A549 (cell line): ENCODE data around the gene NKD1. TPM values are rescaled to one million over a fixed set of nuclear protein-coding genes. Genes with fewer than 3 reads are reported as not detected.

ENCODE experiments used
- ATAC-seq, 2 experiments: fragments of 200-7000 bp in 1 of 2; fragments of >200 bp in 1 of 2; cut with Nextera tagmentation in 1 of 2; cut with Tn5 transposase in 1 of 2; 3 replicates each; pipeline versions ENCODE4 v1.8.0 to v1.9.1; 2018 to 2020; ENCODE audit warnings: mild to moderate bottlenecking in 1 of 2, moderate library complexity in 1 of 2
- CTCF ChIA-PET: fragments of 300-600 bp; sonication (Branson Sonifier 250); formaldehyde crosslinking; extraction: SDS; loops from one replicate; lab custom pipeline; 2021; ENCODE audit warnings: antibody characterized with exemption, inconsistent platforms; lab: Yijun Ruan, JAX
- POLR2A ChIA-PET: fragments of 350-600 bp; formaldehyde crosslinking; extraction: SDS; loops from one replicate; lab custom pipeline; 2021; ENCODE audit warnings: antibody characterized with exemption, inconsistent platforms; lab: Yijun Ruan, JAX
- DNase-seq, 2 experiments: peaks; one replicate each; pipeline versions ENCODE4 v3.0.0 to v3.0.0-alpha.2; 2011 to 2016; ENCODE audit warnings: low read depth in 1 of 2, low spot score in 1 of 2
- FAIRE-seq: peaks from 2 replicates; lab custom pipeline; 2011; peaks lifted over from hg19 to GRCh38; lab: Jason Lieb, UNC
- H3K27ac ChIP-seq, 2 experiments: fragments of >200 bp; sonication (Bioruptor Twin); formaldehyde crosslinking; 3 replicates each; pipeline ENCODE4 v1.5.1; 2016 to 2017
- H3K4me1 ChIP-seq: fragments of >200 bp; sonication (Bioruptor Twin); formaldehyde crosslinking; 3 replicates; pipeline ENCODE4 v1.6.1; 2016
- H3K4me2 ChIP-seq: fragments of >200 bp; sonication (Bioruptor Twin); formaldehyde crosslinking; 3 replicates; pipeline ENCODE4 v1.6.1; 2016
- H3K4me3 ChIP-seq: fragments of >200 bp; sonication (Bioruptor Twin); formaldehyde crosslinking; 3 replicates; pipeline ENCODE4 v1.5.1; 2016
- H3K9me3 ChIP-seq: fragments of >200 bp; sonication (Bioruptor Twin); formaldehyde crosslinking; 3 replicates; pipeline ENCODE4 v1.6.1; 2016
- CHD2 ChIP-seq: fragments of 150-350 bp; IDR thresholded peaks from 2 replicates; pipeline ENCODE4 v1.6.1; 2014; ENCODE audit warnings: low read length; ENCODE audit not compliant: partially characterized antibody
- CHD4 ChIP-seq: fragments of 200-600 bp; sonication (generic); IDR thresholded peaks from 2 replicates; pipeline ENCODE4 v1.6.1; 2016; ENCODE audit warnings: antibody characterized with exemption, mild to moderate bottlenecking, borderline replicate concordance
- CTCF ChIP-seq: fragments of >200 bp; sonication (Bioruptor Twin); formaldehyde crosslinking; IDR thresholded peaks from 3 replicates; pipeline ENCODE4 v1.5.1; 2016
- EHF ChIP-seq: fragments of 250-450 bp; sonication (Bioruptor Pico); IDR thresholded peaks from 2 replicates; pipeline ENCODE4 v1.5.0; 2020; ENCODE audit warnings: mild to moderate bottlenecking
- EHMT2 ChIP-seq: fragments of 200-600 bp; sonication (generic); IDR thresholded peaks from 2 replicates; pipeline ENCODE4 v1.6.1; 2016; ENCODE audit warnings: antibody characterized with exemption, low read depth, mild to moderate bottlenecking, moderate library complexity
- FOSB ChIP-seq: fragments of 250-450 bp; sonication (Bioruptor Pico); IDR thresholded peaks from 2 replicates; pipeline ENCODE4 v1.5.0; 2020; ENCODE audit warnings: mild to moderate bottlenecking, moderate library complexity
- FOSL2 ChIP-seq, 2 experiments: fragments of 450-650 bp in 1 of 2; fragments of >200 bp in 1 of 2; sonication (Bioruptor Twin) in 1 of 2; formaldehyde crosslinking; IDR thresholded peaks; 2 replicates each; pipeline versions ENCODE4 v1.5.0 to v1.6.1; 2016 to 2020; ENCODE audit warnings: mild to moderate bottlenecking in 1 of 2, moderate library complexity in 1 of 2
- HOXB13 ChIP-seq: fragments of 250-450 bp; sonication (Bioruptor Pico); IDR thresholded peaks from 2 replicates; pipeline ENCODE4 v1.5.0; 2020; ENCODE audit warnings: low read depth, mild to moderate bottlenecking, moderate library complexity
- HOXB5 ChIP-seq: fragments of 250-450 bp; sonication (Bioruptor Pico); IDR thresholded peaks from 2 replicates; pipeline ENCODE4 v1.5.0; 2020; ENCODE audit warnings: mild to moderate bottlenecking, moderate library complexity
- JUN ChIP-seq, 2 experiments: fragments of >200 bp; sonication (Bioruptor Twin); formaldehyde crosslinking; IDR thresholded peaks; 2 replicates in 1 of 2; 3 replicates in 1 of 2; pipeline ENCODE4 v1.6.1; 2016 to 2017
- NFE2L2 ChIP-seq: fragments of 150-350 bp; conservative IDR thresholded peaks from 2 replicates; pipeline ENCODE4 v1.6.1; 2014; ENCODE audit warnings: low read length
- NR3C1 ChIP-seq: fragments of >200 bp; sonication (Bioruptor Twin); formaldehyde crosslinking; IDR thresholded peaks from 3 replicates; pipeline ENCODE4 v1.6.1; 2017
- PHF8 ChIP-seq: fragments of 200-600 bp; sonication (generic); IDR thresholded peaks from 2 replicates; pipeline ENCODE4 v1.6.1; 2016; ENCODE audit warnings: low read depth, mild to moderate bottlenecking, antibody characterized with exemption, moderate library complexity, borderline replicate concordance
- RCOR1 ChIP-seq: fragments of 150-350 bp; IDR thresholded peaks from 2 replicates; pipeline ENCODE4 v1.6.1; 2014; ENCODE audit warnings: antibody characterized with exemption, low read length, low read depth
- REST ChIP-seq: fragments of 200-600 bp; sonication (generic); IDR thresholded peaks from 2 replicates; pipeline ENCODE4 v1.6.1; 2016; ENCODE audit warnings: antibody characterized with exemption, mild to moderate bottlenecking, moderate library complexity
- RNF2 ChIP-seq: fragments of 200-600 bp; sonication (generic); IDR thresholded peaks from 2 replicates; pipeline ENCODE4 v1.6.1; 2016; ENCODE audit warnings: low read depth, mild to moderate bottlenecking, antibody characterized with exemption, moderate library complexity, borderline replicate concordance
- TFCP2L1 ChIP-seq: fragments of 250-450 bp; sonication (Bioruptor Pico); IDR thresholded peaks from 2 replicates; pipeline ENCODE4 v1.5.0; 2021; ENCODE audit warnings: mild to moderate bottlenecking
- ZFP36 ChIP-seq: fragments of 450-650 bp; IDR thresholded peaks from 2 replicates; pipeline ENCODE4 v1.6.1; 2014; ENCODE audit warnings: borderline replicate concordance; ENCODE audit not compliant: partially characterized antibody
- ZNF302 ChIP-seq: fragments of 250-450 bp; sonication (Bioruptor Pico); IDR thresholded peaks from 2 replicates; pipeline ENCODE4 v1.9.0; 2021; ENCODE audit warnings: inconsistent platforms, mild to moderate bottlenecking, moderate library complexity
- WGBS: methylation state at CpG from one replicate; pipeline ENCODE4 v1.1.6; 2017; ENCODE audit errors: missing lambda C conversion rate; 5-methylcytosine and 5-hydroxymethylcytosine counted together
- polyA plus RNA-seq, 4 experiments: library from polyadenylated mRNA; depleted of rRNA in 3 of 4; stranded (reverse); fragments of >200 nt; fragmentation: RNase III in 1 of 4; extraction: RNeasy Plus Mini Kit Qiagen cat#74134 plus additional on column Dnase treatment in 1 of 4; gene quantifications; 2 replicates in 3 of 4; 3 replicates in 1 of 4; pipeline ENCODE4 v1.2.3, GENCODE V29; 2011 to 2017

The NKD1 gene
- polyA plus RNA-seq, 2 of the 4 experiments (the other 2 are of a cell fraction): 0.10 to 0.19 TPM

GRCh38 chr16:50519001-50519400 is 29.2 kb upstream of the NKD1 start (continued):
- TF ChIP-seq FOSL2 (IDR thresholded peaks at IDR 0.05) (no peak), FOSL2 (CRISPR knock-in tag; IDR thresholded peaks at IDR 0.05) (no peak), CHD2 (no peak)
- TF ChIP-seq, all 56 proteins: peak for 0

GRCh38 chr16:50519602-50520001 is 28.6 kb upstream of the NKD1 start:
- Histone ChIP-seq H3K4me3 (no peak overlapping the region), H3K4me1 (no peaks in the 10 kb centered on the region)
- CTCF ChIA-PET: no interaction called here
- TF ChIP-seq NFE2L2 (no peak), NR3C1 (no peak), HOXB13 (CRISPR knock-in tag) (no peak), HOXB5 (CRISPR knock-in tag) (no peak), EHMT2 (no peak), TFCP2L1 (CRISPR knock-in tag) (no peak), CTCF (no peak), RNF2 (no peak), JUN (IDR thresholded peaks at IDR 0.05) (no peak)
- TF ChIP-seq, all 56 proteins: peak for 0
- H3K4me2 ChIP-seq: no peak overlapping the region
- ATAC-seq (no peak), FAIRE-seq (no peak), DNase-seq (no peak)
- 0 out of 3 replicates have a peak, but pooled peaks cover 3% of the 10 kb centered on the region for H3K9me3 ChIP-seq
- POLR2A ChIA-PET: no interaction called here
- H3K27ac ChIP-seq: no peak overlapping the region
- 11% methylated on average over 3 of the region's 3 CpGs for WGBS

- ChIA-PET POLR2A (no interaction called here), CTCF (no interaction called here)
- no peaks in the 10 kb centered on the region for H3K4me1 ChIP-seq
- FAIRE-seq (no peak), DNase-seq (no peak), ATAC-seq (no peak)
- no peak overlapping the region for H3K4me3 ChIP-seq
- no peak overlapping the region for H3K4me2 ChIP-seq
- H3K9me3 ChIP-seq: 0 out of 3 replicates have a peak, but pooled peaks cover 3% of the 10 kb centered on the region
- no peak overlapping the region for H3K27ac ChIP-seq
- TF ChIP-seq TFCP2L1 (CRISPR knock-in tag) (no peak), PHF8 (no peak), ZFP36 (no peak)
- WGBS: 50% methylated on average over 5 of the region's 6 CpGs
These were observed 27.5 kb upstream of the NKD1 start for GRCh38 chr16:50520451-50521245.

GRCh38 chr16:50521246-50521900 is 26.8 kb upstream of the NKD1 start:
- Histone ChIP-seq H3K4me2 (no peak overlapping the region), H3K4me1 (no peaks in the 10 kb centered on the region), H3K4me3 (no peak overlapping the region), H3K9me3 (0 out of 3 replicates have a peak, but pooled peaks cover 3% of the 10 kb centered on the region), H3K27ac (no peak overlapping the region)
- no peak for TF ChIP-seq EHF (CRISPR knock-in tag)
- no peak for TF ChIP-seq ZNF302 (CRISPR knock-in tag)
- no peak for TF ChIP-seq HOXB5 (CRISPR knock-in tag)
- TF ChIP-seq FOSB (CRISPR knock-in tag): no peak
- no peak for TF ChIP-seq REST
- no peak for TF ChIP-seq RCOR1
- no peak for TF ChIP-seq CHD4
- WGBS: 48% methylated on average over 9 of the region's 9 CpGs
- ATAC-seq: no peak
- ChIA-PET POLR2A (no interaction called here), CTCF (no interaction called here)
- FAIRE-seq: no peak
- DNase-seq: no peak
